Activated CD4-positive, CD25-positive, alpha-beta regulatory T cell treated with anti-CD3 and anti-CD28 coated beads, Interleukin-2, amount 50 U/mL, for 24 hours (primary cell): Measurements from ENCODE around the gene ODF2.

Experiments
- ATAC-seq, 2 donors: fragments of 150-1000 bp; cut with Tn5 transposase; one replicate each; pipeline ENCODE4 v1.10.0; 2021; ENCODE audit warnings: mild to moderate bottlenecking in 1 of 2, moderate library complexity in 1 of 2

Gene ODF2

GRCh38 chr9:128540634-128541360, 85.0 kb downstream of the ODF2 start:
- no peak for ATAC-seq

- ATAC-seq = no peak
Measured at GRCh38 chr9:128546504-128546903, 90.7 kb downstream of the ODF2 start.

- no peak for ATAC-seq
Measured at GRCh38 chr9:128548876-128549275, 93.1 kb downstream of the ODF2 start.

- ATAC-seq = peak; percentile 10 to 25
Measured at GRCh38 chr9:128550226-128550625, 94.4 kb downstream of the ODF2 start.
